Osteoblast (primary cell): Measurements from ENCODE around the gene DMRT1. TPM values are rescaled to one million over a fixed set of nuclear protein-coding genes. Genes with fewer than 3 reads are reported as not detected.

Experiments used
- DNase-seq: peaks from one replicate; pipeline ENCODE4 v3.0.0; 2011; ENCODE audit warnings: low spot score, mixed read lengths; ENCODE audit not compliant: insufficient read length; ENCODE audit errors: missing footprints
- H2AFZ ChIP-seq: 2 replicates; pipeline ENCODE4 v1.6.0; 2011; ENCODE audit warnings: mild to moderate bottlenecking, low read length
- H3K27ac ChIP-seq: 2 replicates; pipeline ENCODE4 v1.5.1; 2011; ENCODE audit warnings: mild to moderate bottlenecking, low read depth, low read length, moderate library complexity
- H3K27me3 ChIP-seq: 2 replicates; pipeline ENCODE4 v1.6.0; 2012; ENCODE audit warnings: mild to moderate bottlenecking, control low read depth, inconsistent platforms, low read length, moderate library complexity; ENCODE audit not compliant: insufficient read depth
- H3K36me3 ChIP-seq: 2 replicates; pipeline ENCODE4 v1.5.1; 2011; ENCODE audit warnings: mild to moderate bottlenecking, low read length, control low read depth, moderate library complexity; ENCODE audit not compliant: insufficient read depth
- H3K4me1 ChIP-seq: 2 replicates; pipeline ENCODE4 v1.5.1; 2011; ENCODE audit warnings: mild to moderate bottlenecking, low read length, control low read depth, moderate library complexity; ENCODE audit not compliant: insufficient read depth
- H3K4me2 ChIP-seq: 2 replicates; pipeline ENCODE4 v1.6.0; 2011; ENCODE audit warnings: mild to moderate bottlenecking, low read length; ENCODE audit not compliant: insufficient read depth
- H3K4me3 ChIP-seq: fragments of 200-600 bp; sonication (generic); 3 replicates; pipeline ENCODE4 v1.5.1; 2012; ENCODE audit warnings: mild to moderate bottlenecking, low read length, inconsistent platforms; ENCODE audit not compliant: insufficient read depth
- H3K79me2 ChIP-seq: 2 replicates; pipeline ENCODE4 v1.6.0; 2012; ENCODE audit warnings: mild to moderate bottlenecking, low read length, control low read depth, inconsistent platforms; ENCODE audit not compliant: insufficient read depth
- H3K9me3 ChIP-seq: 2 replicates; pipeline ENCODE4 v1.5.1; 2011; ENCODE audit warnings: low read depth, low read length, control low read depth
- H4K20me1 ChIP-seq: 2 replicates; pipeline ENCODE4 v1.6.0; 2012; ENCODE audit warnings: mild to moderate bottlenecking, low read length, control low read depth; ENCODE audit not compliant: insufficient read depth
- total RNA-seq: library from RNA; depleted of rRNA; stranded (reverse); fragments of >200 nt; gene quantifications from 2 replicates; pipeline ENCODE4 v1.2.3, GENCODE V29; 2012
- TF ChIP-seq, protein P1 (sequence below): IDR thresholded peaks from 2 replicates; pipeline ENCODE4 v1.5.1; 2011; ENCODE audit warnings: mild to moderate bottlenecking, low read depth, low read length, moderate library complexity; ENCODE audit errors: extremely low read depth

Gene DMRT1
- total RNA-seq, 1 donor, result not detected

DNA sequence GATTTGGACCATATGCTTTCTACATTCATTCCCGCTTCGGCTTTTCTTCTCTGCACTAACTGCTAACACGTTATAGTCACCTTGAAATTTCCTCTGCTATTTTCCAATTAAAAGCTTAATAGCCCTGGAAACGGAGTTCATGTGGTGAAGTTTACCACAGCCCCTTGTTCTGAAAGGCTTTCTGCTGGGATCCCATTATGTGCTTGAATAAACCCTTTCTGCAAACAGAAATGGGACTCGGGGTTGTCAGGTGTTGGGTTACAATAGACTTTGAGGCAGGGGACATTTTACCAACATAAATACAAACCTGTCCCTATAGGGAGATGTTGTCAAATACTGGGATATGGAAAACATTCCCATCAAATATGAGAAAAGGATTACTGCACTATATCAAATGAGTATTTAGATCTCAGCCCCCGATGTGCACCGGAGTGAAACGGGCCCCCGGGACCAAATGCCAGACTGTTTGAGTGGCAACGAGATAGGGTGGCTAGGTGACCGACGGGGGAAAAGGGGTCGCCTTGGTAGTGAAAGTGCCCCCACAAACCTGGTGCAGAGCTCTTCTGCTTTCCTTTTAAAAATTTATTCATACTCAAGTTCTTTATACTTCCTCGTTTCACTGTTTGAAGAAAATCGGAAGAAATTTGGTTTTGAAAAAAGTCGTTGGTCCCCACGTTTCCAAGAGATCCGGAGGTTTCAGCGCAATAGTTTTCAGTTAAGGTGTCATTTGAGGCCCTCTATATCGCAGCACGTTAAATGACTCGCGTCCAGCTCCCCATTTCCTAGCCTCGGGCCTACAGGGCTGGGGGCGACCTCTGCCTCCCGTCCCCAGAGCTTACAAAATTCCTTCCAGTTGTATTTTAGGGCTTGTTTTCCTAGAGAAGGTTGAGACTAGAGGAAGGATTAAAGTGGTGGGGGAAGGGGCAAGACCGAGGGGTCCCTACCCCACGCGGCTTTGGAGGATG is 132.8 kb downstream of the DMRT1 start:
- H3K79me2 ChIP-seq, result no peaks in the 10 kb centered on the region
- H3K4me2 ChIP-seq, result no peak overlapping the region
- H3K9me3 ChIP-seq, result no peaks in the 10 kb centered on the region
- no peak overlapping the region for H3K4me3 ChIP-seq
- H3K36me3 ChIP-seq, result no peaks in the 10 kb centered on the region
- H2AFZ ChIP-seq, result no peak overlapping the region
- H3K4me1 ChIP-seq, result no peaks in the 10 kb centered on the region
- DNase-seq, result no peak
- TF ChIP-seq, protein P1, sequence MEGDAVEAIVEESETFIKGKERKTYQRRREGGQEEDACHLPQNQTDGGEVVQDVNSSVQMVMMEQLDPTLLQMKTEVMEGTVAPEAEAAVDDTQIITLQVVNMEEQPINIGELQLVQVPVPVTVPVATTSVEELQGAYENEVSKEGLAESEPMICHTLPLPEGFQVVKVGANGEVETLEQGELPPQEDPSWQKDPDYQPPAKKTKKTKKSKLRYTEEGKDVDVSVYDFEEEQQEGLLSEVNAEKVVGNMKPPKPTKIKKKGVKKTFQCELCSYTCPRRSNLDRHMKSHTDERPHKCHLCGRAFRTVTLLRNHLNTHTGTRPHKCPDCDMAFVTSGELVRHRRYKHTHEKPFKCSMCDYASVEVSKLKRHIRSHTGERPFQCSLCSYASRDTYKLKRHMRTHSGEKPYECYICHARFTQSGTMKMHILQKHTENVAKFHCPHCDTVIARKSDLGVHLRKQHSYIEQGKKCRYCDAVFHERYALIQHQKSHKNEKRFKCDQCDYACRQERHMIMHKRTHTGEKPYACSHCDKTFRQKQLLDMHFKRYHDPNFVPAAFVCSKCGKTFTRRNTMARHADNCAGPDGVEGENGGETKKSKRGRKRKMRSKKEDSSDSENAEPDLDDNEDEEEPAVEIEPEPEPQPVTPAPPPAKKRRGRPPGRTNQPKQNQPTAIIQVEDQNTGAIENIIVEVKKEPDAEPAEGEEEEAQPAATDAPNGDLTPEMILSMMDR, result no peak
- no peak overlapping the region for H3K27ac ChIP-seq
- H3K27me3 ChIP-seq, result peaks cover 69% of the 10 kb centered on the region
- no peaks in the 10 kb centered on the region for H4K20me1 ChIP-seq

DNA sequence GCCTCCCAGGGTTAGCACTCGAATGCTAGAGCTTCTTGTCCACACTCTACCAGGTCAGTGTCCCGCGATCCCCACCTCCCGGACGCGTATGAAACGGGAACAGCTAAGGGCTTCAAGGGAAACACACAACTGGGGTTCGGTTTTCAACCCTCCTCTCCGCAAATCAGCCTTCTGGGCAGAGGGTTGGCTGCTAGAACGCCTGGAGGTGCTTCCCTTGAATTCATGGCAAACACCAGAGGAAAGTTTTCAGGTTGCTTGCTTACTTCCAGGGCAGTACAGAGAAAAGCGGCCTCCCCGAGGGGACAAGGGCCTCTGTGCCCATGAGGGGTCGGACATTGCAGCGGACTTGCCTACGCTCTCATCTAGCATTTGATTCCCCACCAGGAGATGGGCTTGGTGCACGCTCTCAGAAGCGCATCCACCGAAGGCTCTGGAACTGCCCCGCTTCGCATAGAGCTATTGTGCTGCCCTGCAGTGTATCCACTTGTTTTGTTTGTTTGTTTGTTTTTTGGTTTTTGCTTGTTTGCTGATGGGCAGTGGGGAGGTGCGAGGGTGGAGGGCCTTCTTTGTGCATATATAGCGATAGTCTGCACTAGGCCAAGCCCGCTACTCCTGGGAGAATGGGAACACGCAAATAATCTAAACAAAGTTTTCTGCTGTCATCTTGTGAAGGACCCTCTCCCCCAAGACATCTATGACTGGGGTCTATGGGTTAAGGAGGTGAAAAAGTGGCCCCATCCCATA is 133.7 kb downstream of the DMRT1 start:
- Histone ChIP-seq H3K27me3 (peaks cover 65% of the 10 kb centered on the region), H3K36me3 (no peaks in the 10 kb centered on the region), H3K9me3 (no peaks in the 10 kb centered on the region), H3K4me2 (no peak overlapping the region), H4K20me1 (no peaks in the 10 kb centered on the region), H3K79me2 (no peaks in the 10 kb centered on the region), H2AFZ (no peak overlapping the region), H3K4me3 (no peak overlapping the region), H3K27ac (no peak overlapping the region), H3K4me1 (no peaks in the 10 kb centered on the region)
- TF ChIP-seq, protein P1, result no peak
- no peak for DNase-seq

DNA sequence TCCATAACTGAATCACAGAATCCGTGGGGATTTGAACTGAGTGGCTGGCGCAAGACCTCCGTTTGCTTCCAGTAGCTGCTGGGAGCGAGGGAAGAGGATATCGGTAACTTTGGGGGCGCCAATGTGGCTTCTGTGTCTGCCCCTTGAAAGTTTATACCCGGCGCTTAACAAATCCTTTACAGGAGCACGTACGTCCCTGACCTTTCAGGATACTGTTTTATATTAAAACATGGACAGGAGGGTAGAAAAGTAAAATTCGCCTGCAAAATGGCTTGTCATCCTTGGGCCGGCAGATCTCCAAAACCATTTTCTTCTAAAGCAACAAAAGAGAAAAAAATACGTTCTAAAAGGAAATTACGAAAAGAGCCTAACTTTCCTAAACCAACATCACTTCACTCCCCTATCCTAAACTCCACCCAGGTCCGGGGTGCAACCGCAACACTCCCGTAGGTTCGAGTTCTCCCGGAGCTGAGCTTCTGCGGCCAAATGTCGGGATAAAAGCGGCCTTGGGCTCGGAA is 134.3 kb downstream of the DMRT1 start:
- Histone ChIP-seq H3K27ac (no peak overlapping the region), H3K4me2 (no peak overlapping the region), H3K79me2 (no peaks in the 10 kb centered on the region), H3K4me3 (no peak overlapping the region), H2AFZ (no peak overlapping the region), H3K27me3 (peaks cover 63% of the 10 kb centered on the region), H3K4me1 (no peaks in the 10 kb centered on the region), H3K9me3 (no peaks in the 10 kb centered on the region), H3K36me3 (no peaks in the 10 kb centered on the region), H4K20me1 (no peaks in the 10 kb centered on the region)
- DNase-seq, result no peak
- TF ChIP-seq, protein P1, result no peak
